Transverse colon (tissue), 3 donors: ENCODE results near the gene NT5DC1.

ENCODE experiments used
- EP300 ChIP-seq: sonication (generic); formaldehyde crosslinking; IDR thresholded peaks from one replicate; pipeline ENCODE4 v1.6.1; 2017; ENCODE audit warnings: antibody characterized with exemption, low read depth
- POLR2A ChIP-seq: fragments of 450-650 bp; IDR thresholded peaks from one replicate; pipeline ENCODE4 v1.6.1; 2016; ENCODE audit warnings: antibody characterized with exemption, mild to moderate bottlenecking, moderate library complexity
- TF ChIP-seq, protein P1 (sequence below), 5 experiments: fragments of 200-600 bp in 3 of 5; fragments of 450-650 bp in 2 of 5; sonication (generic) in 3 of 5; IDR thresholded peaks; 1 replicate in 2 of 5; 2 replicates in 3 of 5; pipeline ENCODE4 v1.5.1; 2016 to 2017; ENCODE audit warnings: antibody characterized with exemption in 5 of 5, inconsistent platforms in 3 of 5, mild to moderate bottlenecking in 2 of 5, moderate library complexity in 1 of 5

DNA sequence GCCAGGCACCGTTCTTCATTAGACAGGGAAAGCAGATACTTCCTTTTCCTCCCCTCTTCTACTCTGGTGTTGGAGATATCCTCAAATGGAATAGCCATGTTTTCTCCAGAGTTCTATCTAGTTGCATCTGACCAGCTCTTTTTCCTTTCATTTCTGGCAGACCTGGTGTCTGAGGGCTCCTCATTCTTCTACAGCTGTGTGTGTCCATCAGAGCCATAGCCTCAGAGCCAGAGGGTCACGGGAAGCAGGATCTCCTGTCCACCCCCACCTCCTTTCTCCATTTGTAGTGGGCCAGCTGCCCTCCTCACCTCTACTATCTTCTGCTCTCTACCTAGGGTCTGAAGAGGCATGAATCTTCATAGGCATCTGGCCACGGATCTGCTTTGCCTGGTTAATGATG is 96.2 kb downstream of the NT5DC1 start:
- TF ChIP-seq, protein P1, sequence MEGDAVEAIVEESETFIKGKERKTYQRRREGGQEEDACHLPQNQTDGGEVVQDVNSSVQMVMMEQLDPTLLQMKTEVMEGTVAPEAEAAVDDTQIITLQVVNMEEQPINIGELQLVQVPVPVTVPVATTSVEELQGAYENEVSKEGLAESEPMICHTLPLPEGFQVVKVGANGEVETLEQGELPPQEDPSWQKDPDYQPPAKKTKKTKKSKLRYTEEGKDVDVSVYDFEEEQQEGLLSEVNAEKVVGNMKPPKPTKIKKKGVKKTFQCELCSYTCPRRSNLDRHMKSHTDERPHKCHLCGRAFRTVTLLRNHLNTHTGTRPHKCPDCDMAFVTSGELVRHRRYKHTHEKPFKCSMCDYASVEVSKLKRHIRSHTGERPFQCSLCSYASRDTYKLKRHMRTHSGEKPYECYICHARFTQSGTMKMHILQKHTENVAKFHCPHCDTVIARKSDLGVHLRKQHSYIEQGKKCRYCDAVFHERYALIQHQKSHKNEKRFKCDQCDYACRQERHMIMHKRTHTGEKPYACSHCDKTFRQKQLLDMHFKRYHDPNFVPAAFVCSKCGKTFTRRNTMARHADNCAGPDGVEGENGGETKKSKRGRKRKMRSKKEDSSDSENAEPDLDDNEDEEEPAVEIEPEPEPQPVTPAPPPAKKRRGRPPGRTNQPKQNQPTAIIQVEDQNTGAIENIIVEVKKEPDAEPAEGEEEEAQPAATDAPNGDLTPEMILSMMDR (IDR thresholded peaks at IDR 0.05), result no peak
- no peak for TF ChIP-seq EP300
- no peak for TF ChIP-seq POLR2A
